GM21619 (cell line): ENCODE measurements around the gene AFAP1L2.

Source experiments
- ATAC-seq: cut with Tn5 transposase; IDR thresholded peaks from one replicate; pipeline ENCODE4 v1.9.1; 2021; ENCODE audit not compliant: unreplicated experiment

The AFAP1L2 gene

GRCh38 chr10:114276066-114276465 lies 128.2 kb downstream of the AFAP1L2 start:
- no peak for ATAC-seq

GRCh38 chr10:114274616-114275453 lies 129.5 kb downstream of the AFAP1L2 start:
- ATAC-seq, result no peak

GRCh38 chr10:114273910-114274309 lies 130.4 kb downstream of the AFAP1L2 start:
- no peak for ATAC-seq

- no peak for ATAC-seq
These were observed 131.6 kb downstream of the AFAP1L2 start for GRCh38 chr10:114272696-114273095.

GRCh38 chr10:114271779-114272167 lies 132.5 kb downstream of the AFAP1L2 start:
- ATAC-seq, result no peak

- no peak for ATAC-seq
These were observed 133.1 kb downstream of the AFAP1L2 start for GRCh38 chr10:114271075-114271778.

- no peak for ATAC-seq
These were observed 137.8 kb downstream of the AFAP1L2 start for GRCh38 chr10:114266521-114266920.

- no peak for ATAC-seq
These were observed 138.8 kb downstream of the AFAP1L2 start for GRCh38 chr10:114265392-114266053.

GRCh38 chr10:114262496-114262895 lies 141.8 kb downstream of the AFAP1L2 start:
- ATAC-seq, result no peak

GRCh38 chr10:114261076-114261475 lies 143.2 kb downstream of the AFAP1L2 start:
- ATAC-seq, result no peak

- no peak for ATAC-seq
These were observed 143.9 kb downstream of the AFAP1L2 start for GRCh38 chr10:114260366-114260765.

- ATAC-seq, result no peak
These were observed 144.5 kb downstream of the AFAP1L2 start for GRCh38 chr10:114259824-114260223.

GRCh38 chr10:114258274-114258840 lies 145.9 kb downstream of the AFAP1L2 start:
- no peak for ATAC-seq

GRCh38 chr10:114257498-114257897 lies 146.8 kb downstream of the AFAP1L2 start:
- no peak for ATAC-seq

GRCh38 chr10:114256822-114257221 lies 147.5 kb downstream of the AFAP1L2 start:
- no peak for ATAC-seq

GRCh38 chr10:114256008-114256765 lies 148.1 kb downstream of the AFAP1L2 start:
- no peak for ATAC-seq

GRCh38 chr10:114255227-114255626 lies 149.1 kb downstream of the AFAP1L2 start:
- ATAC-seq, result no peak

- no peak for ATAC-seq
These were observed 151.4 kb downstream of the AFAP1L2 start for GRCh38 chr10:114252883-114253282.

GRCh38 chr10:114252092-114252491 lies 152.2 kb downstream of the AFAP1L2 start:
- no peak for ATAC-seq

- ATAC-seq, result no peak
These were observed 153.6 kb downstream of the AFAP1L2 start for GRCh38 chr10:114250716-114251115.

GRCh38 chr10:114250236-114250635 lies 154.1 kb downstream of the AFAP1L2 start:
- no peak for ATAC-seq
